Stimulated activated naive B cell treated with anti-CD40 and anti-IgM and Interleukin-4, amounts not matched to agents 10 μg/mL and 1 μg/mL and 100 μg/mL, for 72 hours (primary cell): ENCODE results near the gene DOCK9.

Experiments used
- ATAC-seq, 2 donors: fragments of 150-1000 bp; cut with Tn5 transposase; replicated peaks; 2 replicates each; pipeline ENCODE4 v1.10.0; 2021; ENCODE audit warnings: moderate library complexity in 1 of 2
- DNase-seq: peaks from one replicate; pipeline ENCODE4 v3.0.0; 2021
- H3K27ac Mint-ChIP-seq: one replicate; pipeline ENCODE4 v1.8.0; 2022; ENCODE audit warnings: mild to moderate bottlenecking, mixed read lengths
- H3K27me3 Mint-ChIP-seq, 2 donors: one replicate each; pipeline ENCODE4 v1.8.0; 2022; ENCODE audit warnings: mixed read lengths in 2 of 2
- H3K36me3 Mint-ChIP-seq, 2 donors: one replicate each; pipeline ENCODE4 v1.8.0; 2022; ENCODE audit warnings: mixed read lengths in 2 of 2, mild to moderate bottlenecking in 1 of 2
- H3K4me1 Mint-ChIP-seq, 2 donors: one replicate each; pipeline ENCODE4 v1.8.0; 2022; ENCODE audit warnings: mixed read lengths in 2 of 2, mild to moderate bottlenecking in 1 of 2
- H3K4me3 Mint-ChIP-seq, 2 donors: one replicate each; pipeline ENCODE4 v1.8.0; 2022; ENCODE audit warnings: mild to moderate bottlenecking in 2 of 2, mixed read lengths in 2 of 2, moderate library complexity in 1 of 2
- H3K9me3 Mint-ChIP-seq, 2 donors: one replicate each; pipeline ENCODE4 v1.8.0; 2022; ENCODE audit warnings: mixed read lengths in 2 of 2, mild to moderate bottlenecking in 1 of 2

DOCK9 gene

GRCh38 chr13:98990701-98991100, 12.8 kb upstream of the DOCK9 start:
- no peak for DNase-seq
- Mint-ChIP-seq H3K9me3 (no peaks in the 10 kb centered on the region), H3K4me1 (peaks cover 4 to 9% of the 10 kb centered on the region in 2 donors), H3K36me3 (no peaks in the 10 kb centered on the region), H3K27ac (no peak overlapping the region), H3K27me3 (no peaks in the 10 kb centered on the region), H3K4me3 (no peak overlapping the region)
- ATAC-seq: no peak

DNA sequence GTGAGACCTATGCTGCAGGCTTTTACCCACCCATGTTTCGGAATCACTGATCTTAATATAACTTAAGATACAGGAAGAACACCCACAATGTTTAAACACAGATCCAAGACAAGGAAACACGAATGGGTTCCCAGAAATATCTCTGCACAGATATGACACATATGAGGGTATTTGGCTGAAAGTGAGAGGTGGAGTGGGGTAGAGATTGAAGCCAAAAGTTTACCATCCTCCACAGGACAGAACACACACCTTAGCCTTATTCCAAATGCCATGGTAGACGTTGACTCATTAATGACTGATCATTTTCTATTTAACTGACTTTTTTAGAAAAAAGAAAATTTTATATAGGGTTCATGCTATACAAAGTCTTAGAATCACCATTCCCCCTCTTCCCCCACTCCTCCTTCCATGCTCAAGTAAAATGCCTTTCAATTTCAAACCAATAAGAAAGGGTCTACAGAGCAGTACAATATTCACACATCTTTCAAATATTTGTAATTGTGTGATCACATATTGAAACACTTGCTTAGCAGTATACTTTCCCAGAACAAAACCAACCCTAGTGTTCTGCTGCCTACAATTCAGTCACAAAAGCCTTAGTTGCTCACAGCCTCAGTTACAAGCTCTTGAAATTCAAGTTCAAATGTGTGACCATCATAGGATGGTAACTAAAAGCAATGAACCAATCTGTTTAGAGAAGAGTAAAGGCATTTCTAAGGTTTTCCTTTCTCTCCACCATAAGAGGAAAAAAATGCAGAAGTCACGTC, 11.8 kb upstream of the DOCK9 start:
- no peaks in the 10 kb centered on the region for H3K27me3 Mint-ChIP-seq
- H3K36me3 Mint-ChIP-seq: no peaks in the 10 kb centered on the region
- H3K9me3 Mint-ChIP-seq: no peaks in the 10 kb centered on the region
- H3K27ac Mint-ChIP-seq: no peak overlapping the region
- ATAC-seq (no peak), DNase-seq (no peak)
- no peak overlapping the region for H3K4me3 Mint-ChIP-seq
- H3K4me1 Mint-ChIP-seq: peaks cover 10% of the 10 kb centered on the region in 2 donors

- H3K4me1 Mint-ChIP-seq: peaks cover 10 to 12% of the 10 kb centered on the region in 2 donors
- DNase-seq: no peak
- ATAC-seq: no peak
- no peaks in the 10 kb centered on the region for H3K9me3 Mint-ChIP-seq
- H3K27me3 Mint-ChIP-seq: no peaks in the 10 kb centered on the region
- no peaks in the 10 kb centered on the region for H3K36me3 Mint-ChIP-seq
- no peak overlapping the region for H3K4me3 Mint-ChIP-seq
- no peak overlapping the region for H3K27ac Mint-ChIP-seq
Observed at GRCh38 chr13:98988780-98989179, 10.9 kb upstream of the DOCK9 start.

- H3K9me3 Mint-ChIP-seq: no peaks in the 10 kb centered on the region
Observed at GRCh38 chr13:98988277-98988676, 10.4 kb upstream of the DOCK9 start.

GRCh38 chr13:98987275-98987674, 9.4 kb upstream of the DOCK9 start:
- no peaks in the 10 kb centered on the region for H3K36me3 Mint-ChIP-seq
- H3K9me3 Mint-ChIP-seq: no peaks in the 10 kb centered on the region
- H3K4me1 Mint-ChIP-seq: peaks cover 11 to 19% of the 10 kb centered on the region in 2 donors
- DNase-seq (no peak), ATAC-seq (no peak)
- H3K27me3 Mint-ChIP-seq: no peaks in the 10 kb centered on the region
- H3K4me3 Mint-ChIP-seq: no peak overlapping the region
- H3K27ac Mint-ChIP-seq: no peak overlapping the region

More at GRCh38 chr13:98988277-98988676, 10.4 kb upstream of the DOCK9 start:
- ATAC-seq (no peak), DNase-seq (no peak)
- H3K27me3 Mint-ChIP-seq: no peaks in the 10 kb centered on the region
- no peak overlapping the region for H3K27ac Mint-ChIP-seq
- H3K4me3 Mint-ChIP-seq: no peak overlapping the region
- H3K4me1 Mint-ChIP-seq: peaks cover 10 to 13% of the 10 kb centered on the region in 2 donors
- no peaks in the 10 kb centered on the region for H3K36me3 Mint-ChIP-seq

- Mint-ChIP-seq H3K27me3 (no peaks in the 10 kb centered on the region), H3K27ac (no peak overlapping the region), H3K9me3 (peaks cover 0 to 2% of the 10 kb centered on the region in 2 donors), H3K4me3 (no peak overlapping the region), H3K4me1 (peaks cover 17 to 28% of the 10 kb centered on the region in 2 donors), H3K36me3 (no peaks in the 10 kb centered on the region)
- peak; percentile 68 to 86 for ATAC-seq
- no peak for DNase-seq
Observed at GRCh38 chr13:98986226-98986846, 8.5 kb upstream of the DOCK9 start.

GRCh38 chr13:98985591-98985990, 7.7 kb upstream of the DOCK9 start:
- no peak overlapping the region for H3K4me3 Mint-ChIP-seq
- no peaks in the 10 kb centered on the region for H3K36me3 Mint-ChIP-seq
- no peak overlapping the region for H3K27ac Mint-ChIP-seq
- no peak for ATAC-seq
- no peak for DNase-seq
- no peaks in the 10 kb centered on the region for H3K27me3 Mint-ChIP-seq
- H3K4me1 Mint-ChIP-seq: peaks cover 17 to 28% of the 10 kb centered on the region in 2 donors
- H3K9me3 Mint-ChIP-seq: peaks cover 0 to 2% of the 10 kb centered on the region in 2 donors

DNA sequence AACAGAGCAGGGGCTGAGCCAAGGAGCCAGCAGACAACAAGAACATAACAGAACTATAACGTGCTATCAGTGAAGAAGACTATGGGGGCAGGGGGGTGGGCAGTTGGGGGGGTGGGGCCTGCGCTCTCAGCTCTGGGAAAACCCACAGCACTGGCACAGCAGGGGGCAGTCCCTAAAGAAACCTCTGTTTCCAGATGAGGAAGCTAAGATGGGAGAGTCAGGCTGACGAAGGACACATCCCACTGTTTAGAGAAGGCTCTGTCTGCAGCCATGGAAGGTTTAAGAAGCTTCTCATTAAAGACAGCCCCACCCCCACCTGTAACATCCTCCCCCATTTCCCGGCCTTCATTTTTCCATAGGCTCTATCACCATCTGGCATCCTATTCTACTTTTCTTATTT, 7.1 kb upstream of the DOCK9 start:
- Mint-ChIP-seq H3K9me3 (peaks cover 0 to 2% of the 10 kb centered on the region in 2 donors), H3K27me3 (no peaks in the 10 kb centered on the region), H3K27ac (no peak overlapping the region), H3K36me3 (no peaks in the 10 kb centered on the region), H3K4me3 (no peak overlapping the region), H3K4me1 (peaks cover 17 to 28% of the 10 kb centered on the region in 2 donors)
- peak in 1 of 2 donors; percentile 36 for ATAC-seq
- DNase-seq: no peak

DNA sequence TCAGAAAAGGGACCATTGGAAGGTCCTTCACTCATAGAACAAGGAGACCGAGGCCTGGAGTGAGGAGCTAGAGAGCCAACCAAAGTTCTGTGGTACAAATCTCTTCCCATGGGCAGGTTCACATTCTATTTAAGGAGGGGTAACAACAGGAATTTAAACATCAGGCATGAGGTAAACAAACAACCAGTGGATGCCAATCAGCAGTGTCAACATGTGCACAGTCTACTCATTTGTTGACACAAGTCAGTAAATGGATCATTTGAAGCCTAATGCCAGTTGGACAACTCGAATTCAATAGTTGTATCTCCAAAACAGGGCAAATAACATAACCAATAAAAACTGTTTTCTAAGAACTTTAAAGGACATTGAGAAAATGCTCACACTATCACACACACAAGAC, 6.3 kb upstream of the DOCK9 start:
- Mint-ChIP-seq H3K4me1 (peaks cover 17 to 28% of the 10 kb centered on the region in 2 donors), H3K4me3 (no peak overlapping the region), H3K27me3 (no peaks in the 10 kb centered on the region), H3K36me3 (no peaks in the 10 kb centered on the region), H3K27ac (no peak overlapping the region), H3K9me3 (peaks cover 0 to 2% of the 10 kb centered on the region in 2 donors)
- DNase-seq: no peak
- no peak for ATAC-seq

DNA sequence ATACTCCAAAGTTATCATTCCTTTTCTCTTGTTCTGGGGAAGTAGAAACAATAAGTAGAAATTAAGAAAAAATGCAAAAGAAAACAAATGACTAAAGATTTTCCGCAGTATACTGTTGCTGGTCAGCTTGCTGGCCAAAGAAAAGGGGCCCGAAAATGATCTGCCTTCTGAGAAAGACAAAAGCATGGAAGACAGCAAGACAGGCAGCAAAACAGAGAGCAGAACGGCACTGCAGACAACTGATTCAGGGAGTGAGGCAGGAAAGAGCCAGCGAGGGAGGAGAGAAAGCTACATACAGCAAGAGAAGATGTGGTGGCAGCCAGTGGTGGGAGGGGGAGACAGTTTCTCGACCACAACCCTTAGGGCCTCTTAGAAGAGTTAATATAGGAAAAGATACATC, 5.3 kb upstream of the DOCK9 start:
- ATAC-seq (no peak), DNase-seq (no peak)
- Mint-ChIP-seq H3K36me3 (no peaks in the 10 kb centered on the region), H3K27me3 (no peaks in the 10 kb centered on the region), H3K4me1 (peaks cover 13 to 24% of the 10 kb centered on the region in 2 donors), H3K27ac (no peak overlapping the region), H3K9me3 (peaks cover 0 to 2% of the 10 kb centered on the region in 2 donors), H3K4me3 (no peak overlapping the region)

GRCh38 chr13:98981369-98982080, 3.7 kb upstream of the DOCK9 start:
- no peaks in the 10 kb centered on the region for H3K27me3 Mint-ChIP-seq
- peaks cover 0 to 2% of the 10 kb centered on the region in 2 donors for H3K9me3 Mint-ChIP-seq
- no peak overlapping the region for H3K4me3 Mint-ChIP-seq
- ATAC-seq: no peak
- DNase-seq: no peak
- no peaks in the 10 kb centered on the region for H3K36me3 Mint-ChIP-seq
- peaks cover 17 to 30% of the 10 kb centered on the region in 2 donors for H3K4me1 Mint-ChIP-seq
- H3K27ac Mint-ChIP-seq: no peak overlapping the region

DNA sequence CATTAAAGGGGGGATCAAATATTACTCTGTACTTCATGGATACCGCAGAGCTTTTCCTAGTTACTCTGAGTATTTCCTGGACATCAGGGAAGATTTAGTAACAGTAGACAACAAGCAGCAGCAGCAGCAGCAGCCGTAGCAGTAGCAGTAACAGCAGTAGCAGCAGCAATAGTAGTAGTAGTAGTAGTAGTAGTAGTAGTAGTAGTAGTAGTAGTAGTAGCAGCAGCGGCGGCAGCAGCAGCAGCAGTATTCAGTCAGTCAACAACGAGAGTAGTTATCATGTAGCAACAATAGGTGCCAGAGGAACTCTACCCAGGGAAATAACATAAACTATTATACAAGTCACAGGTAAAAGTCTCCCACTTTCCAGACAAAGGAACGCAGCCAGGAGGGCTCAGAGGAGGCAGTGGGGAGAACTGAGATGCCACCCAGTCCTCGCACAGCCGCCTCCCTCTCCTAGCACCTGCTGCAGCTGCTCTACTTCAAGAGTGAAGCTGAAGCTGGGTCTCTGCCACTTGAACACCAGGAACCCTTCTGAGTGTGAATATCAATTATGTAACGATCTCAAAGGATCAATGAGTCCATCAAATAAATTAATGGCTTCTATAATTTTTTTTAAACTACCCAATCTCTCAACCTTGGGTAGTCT, 1.3 kb upstream of the DOCK9 start:
- DNase-seq: no peak
- Mint-ChIP-seq H3K27me3 (no peaks in the 10 kb centered on the region), H3K36me3 (no peaks in the 10 kb centered on the region), H3K27ac (no peak overlapping the region), H3K9me3 (peaks cover 0 to 2% of the 10 kb centered on the region in 2 donors), H3K4me1 (peaks cover 15 to 43% of the 10 kb centered on the region in 2 donors), H3K4me3 (no peak overlapping the region)
- ATAC-seq: no peak

- Mint-ChIP-seq H3K4me3 (no peak overlapping the region), H3K4me1 (peaks cover 19 to 48% of the 10 kb centered on the region in 2 donors), H3K27ac (no peak overlapping the region), H3K36me3 (no peaks in the 10 kb centered on the region), H3K27me3 (no peaks in the 10 kb centered on the region), H3K9me3 (peaks cover 0 to 2% of the 10 kb centered on the region in 2 donors)
- DNase-seq: no peak
- ATAC-seq: no peak
Observed at GRCh38 chr13:98978280-98978679, 416 bp upstream of the DOCK9 start.

DNA sequence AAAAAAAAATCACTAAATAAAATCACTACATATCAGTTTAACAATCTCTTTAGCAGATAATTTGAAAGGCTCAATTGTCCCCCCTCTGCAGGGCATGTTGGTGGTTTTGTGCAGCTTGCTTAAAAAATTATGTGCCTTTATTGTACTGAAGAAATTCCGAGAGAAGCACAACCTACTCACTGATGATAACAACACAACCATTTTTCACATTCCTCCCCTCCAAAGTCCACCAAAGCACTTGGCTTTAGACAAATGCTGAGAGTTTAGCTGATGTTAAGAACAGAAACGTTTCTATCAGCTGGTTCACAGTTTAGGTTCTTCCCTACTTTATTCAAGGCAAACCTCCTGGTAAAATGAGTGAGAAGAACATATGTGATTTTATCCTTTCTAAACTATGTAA, 923 bp downstream of the DOCK9 start:
- peaks cover 17 to 38% of the 10 kb centered on the region in 2 donors for H3K4me1 Mint-ChIP-seq
- H3K4me3 Mint-ChIP-seq: no peak overlapping the region
- H3K27me3 Mint-ChIP-seq: no peaks in the 10 kb centered on the region
- no peak for DNase-seq
- peaks cover 0 to 2% of the 10 kb centered on the region in 2 donors for H3K9me3 Mint-ChIP-seq
- no peaks in the 10 kb centered on the region for H3K36me3 Mint-ChIP-seq
- no peak overlapping the region for H3K27ac Mint-ChIP-seq
- ATAC-seq: no peak
